CD4-positive, CD25-positive, alpha-beta regulatory T cell (primary cell): ENCODE data around the gene MEG3. TPM values are rescaled to one million over a fixed set of nuclear protein-coding genes. Genes with fewer than 3 reads are reported as not detected.
A peak's percentile ranks its signal among the peaks of the same experiment; 100 is the strongest.

Experiments used
- ATAC-seq, 2 donors: fragments of 150-1000 bp; cut with Tn5 transposase; one replicate each; pipeline ENCODE4 v1.10.0; 2021; ENCODE audit warnings: low read depth in 2 of 2, moderate number of reproducible peaks in 2 of 2, moderate library complexity in 1 of 2
- DNase-seq, 3 donors: peaks; one replicate each; pipeline versions ENCODE4 v3.0.0 to v3.0.0-alpha.2; 2012 to 2022; ENCODE audit warnings: mixed read lengths in 1 of 3
- H3K27ac ChIP-seq: one replicate; pipeline ENCODE4 v1.7.0; 2013; ENCODE audit warnings: mild to moderate bottlenecking, low read length; ENCODE audit not compliant: insufficient read depth, poor library complexity, severe bottlenecking
- H3K27me3 ChIP-seq: one replicate; pipeline ENCODE4 v1.7.0; 2013; ENCODE audit warnings: low read length; ENCODE audit not compliant: control insufficient read depth, insufficient read depth
- H3K36me3 ChIP-seq: one replicate; pipeline ENCODE4 v1.7.0; 2013; ENCODE audit warnings: mild to moderate bottlenecking, low read length, moderate library complexity; ENCODE audit not compliant: control insufficient read depth, insufficient read depth
- H3K4me1 ChIP-seq: 2 replicates; pipeline ENCODE4 v1.7.0; 2013; ENCODE audit warnings: mild to moderate bottlenecking, low read length; ENCODE audit not compliant: insufficient read depth, control insufficient read depth, poor library complexity, severe bottlenecking
- H3K4me3 ChIP-seq: one replicate; pipeline ENCODE4 v1.7.0; 2013; ENCODE audit warnings: low read depth, mild to moderate bottlenecking, low read length, moderate library complexity
- H3K9me3 ChIP-seq, 2 experiments: 1 replicate in 1 of 2; 2 replicates in 1 of 2; pipeline ENCODE4 v1.7.0; 2013; ENCODE audit warnings: low read length in 2 of 2, mild to moderate bottlenecking in 1 of 2, moderate library complexity in 1 of 2; ENCODE audit not compliant: control insufficient read depth in 2 of 2
- H3K27ac Mint-ChIP-seq, 3 donors: one replicate each; pipeline ENCODE4 v1.8.0; 2020 to 2022; ENCODE audit warnings: mild to moderate bottlenecking in 3 of 3, mixed read lengths in 3 of 3, moderate library complexity in 2 of 3
- H3K27me3 Mint-ChIP-seq: one replicate; pipeline ENCODE4 v1.8.0; 2022; ENCODE audit warnings: mild to moderate bottlenecking, mixed read lengths
- H3K36me3 Mint-ChIP-seq: one replicate; pipeline ENCODE4 v1.8.0; 2020; ENCODE audit warnings: mixed read lengths
- H3K4me1 Mint-ChIP-seq, 4 donors: one replicate each; pipeline ENCODE4 v1.8.0; 2020 to 2022; ENCODE audit warnings: mixed read lengths in 4 of 4, mild to moderate bottlenecking in 1 of 4
- H3K4me3 Mint-ChIP-seq, 4 donors: one replicate each; pipeline ENCODE4 v1.8.0; 2020 to 2022; ENCODE audit warnings: mild to moderate bottlenecking in 4 of 4, mixed read lengths in 4 of 4, moderate library complexity in 3 of 4
- H3K9me3 Mint-ChIP-seq, 7 donors: one replicate each; pipeline ENCODE4 v1.8.0; 2020 to 2022; ENCODE audit warnings: mixed read lengths in 7 of 7, mild to moderate bottlenecking in 3 of 7, moderate library complexity in 2 of 7
- polyA plus RNA-seq, 4 donors: library from polyadenylated mRNA; unstranded; fragments of 300-500 nt; fragmentation: Illumina TruSeq; gene quantifications; one replicate each; pipeline ENCODE4 v1.2.3, GENCODE V29; 2021
- total RNA-seq: library from RNA; stranded (reverse); gene quantifications from one replicate; pipeline ENCODE4 v1.2.3, GENCODE V29; 2022

The MEG3 gene
- total and polyA plus RNA-seq, 5 donors from 2014 or later = 0.10 TPM; not detected in 4

DNA sequence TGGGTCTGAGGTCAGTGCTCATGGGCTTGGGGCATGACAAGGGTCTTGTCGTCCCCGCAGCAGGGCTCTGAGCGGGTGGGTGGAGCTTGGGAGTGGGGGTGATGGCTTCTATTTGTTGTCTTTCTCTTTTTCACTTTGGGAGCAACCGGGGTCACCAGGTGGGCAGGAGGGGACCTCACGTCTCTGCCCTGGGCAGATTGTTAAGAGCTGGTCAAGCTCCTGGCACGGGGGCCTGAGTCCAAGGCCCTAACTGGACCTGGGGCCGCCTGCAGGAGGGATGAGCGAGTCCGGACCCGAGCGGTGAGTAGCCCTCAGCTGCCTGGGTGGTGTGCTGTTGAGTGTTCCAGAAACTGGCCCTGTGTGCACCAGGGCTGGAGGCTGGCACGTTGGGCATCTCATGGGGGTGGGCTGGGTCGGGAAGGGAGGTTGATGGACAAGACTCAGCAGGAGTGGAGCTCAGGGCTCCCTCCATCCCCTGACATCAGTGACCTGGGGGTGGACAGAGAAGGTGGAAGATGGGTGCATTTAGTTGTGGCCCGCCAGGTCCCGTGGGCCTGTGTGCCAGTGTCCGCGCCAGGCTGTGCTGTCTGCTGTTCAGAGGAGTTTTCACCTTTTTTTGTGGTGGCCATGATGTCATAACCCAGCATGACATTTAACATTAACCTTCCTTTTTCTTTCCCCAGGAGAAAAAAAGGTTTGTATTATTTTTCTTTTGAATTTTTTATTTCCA lies 50.1 kb downstream of the MEG3 start:
- peaks cover 0 to 3% (median 0%) of the 10 kb centered on the region in 7 donors for H3K9me3 Mint-ChIP-seq
- no peaks in the 10 kb centered on the region for H3K36me3 Mint-ChIP-seq
- Histone ChIP-seq H3K36me3 (no peaks in the 10 kb centered on the region), H3K4me3 (no peak overlapping the region), H3K27me3 (no peaks in the 10 kb centered on the region), H3K27ac (no peak overlapping the region), H3K4me1 (no peaks in the 10 kb centered on the region), H3K9me3 (no peaks in the 10 kb centered on the region)
- ATAC-seq (no peak), DNase-seq (no peak)
- H3K27me3 Mint-ChIP-seq = no peaks in the 10 kb centered on the region
- H3K4me3 Mint-ChIP-seq = no peak overlapping the region
- no peaks in the 10 kb centered on the region for H3K4me1 Mint-ChIP-seq
- H3K27ac Mint-ChIP-seq = no peak overlapping the region

DNA sequence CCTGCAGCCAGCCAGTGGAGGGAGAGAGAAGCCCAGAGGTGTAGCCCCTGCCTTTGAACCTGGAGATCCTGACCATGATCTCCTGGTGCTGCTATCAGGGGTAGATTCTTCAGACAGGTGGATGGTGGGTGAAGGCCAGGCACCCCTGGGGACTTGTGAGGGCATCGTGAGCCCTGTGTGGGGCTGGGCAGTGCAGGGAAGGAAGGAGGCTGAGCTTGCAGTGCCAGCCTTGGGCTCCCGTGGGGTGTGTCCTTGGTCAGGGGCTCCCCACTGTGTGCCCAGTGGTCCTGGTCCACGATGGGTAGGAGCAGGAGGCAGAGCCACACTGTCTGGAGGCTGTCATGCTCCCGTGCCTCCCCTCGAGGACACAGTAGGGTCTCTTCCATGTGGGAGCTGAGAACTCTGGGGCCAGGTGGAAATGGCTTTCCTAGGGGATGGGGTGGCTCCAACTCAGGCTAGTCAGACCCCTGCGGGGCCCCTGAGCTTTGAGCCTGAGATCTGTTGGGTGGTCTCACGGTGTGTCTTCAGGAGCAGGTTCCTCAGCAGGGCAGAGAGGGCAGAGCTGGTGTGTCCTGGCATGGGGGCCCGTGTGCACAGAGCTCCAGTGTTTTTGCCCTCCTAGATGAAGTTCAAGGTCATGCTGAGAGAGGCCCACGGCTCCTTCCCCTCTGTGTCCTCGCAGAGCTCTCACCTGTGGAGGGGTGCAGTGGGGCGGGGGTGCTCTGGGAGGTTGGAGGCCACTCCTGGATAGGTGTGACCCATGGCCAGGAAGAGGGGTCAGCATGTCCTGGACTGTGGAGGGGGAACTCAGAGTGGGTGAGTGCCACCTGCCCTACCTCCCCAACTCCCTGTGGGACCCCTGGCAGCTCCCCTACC lies 52.6 kb downstream of the MEG3 start:
- DNase-seq (no peak), ATAC-seq (no peak)

DNA sequence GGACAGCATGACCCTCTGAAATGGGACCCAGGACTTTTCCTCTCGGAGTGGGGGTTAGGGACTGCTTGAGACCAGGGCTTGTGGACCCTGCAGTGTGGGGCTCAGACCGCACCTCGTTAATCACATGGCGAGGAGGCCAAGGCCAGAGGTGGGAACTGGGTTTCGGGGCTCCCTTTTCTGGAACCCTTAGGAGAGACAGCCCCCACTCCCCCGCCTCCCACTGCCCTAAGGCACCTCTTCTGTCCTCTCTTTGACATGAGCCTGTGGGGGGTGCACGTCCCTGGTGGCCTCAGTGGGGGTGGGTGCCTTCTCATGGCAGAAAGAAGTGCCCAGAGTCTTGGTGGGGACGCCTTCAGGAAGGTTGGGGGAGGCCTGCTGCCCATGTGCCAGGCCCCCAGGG lies 53.3 kb downstream of the MEG3 start:
- H3K4me3 Mint-ChIP-seq = no peak overlapping the region
- peaks cover 0 to 4% (median 0%) of the 10 kb centered on the region in 7 donors for H3K9me3 Mint-ChIP-seq
- no peak overlapping the region for H3K27ac Mint-ChIP-seq
- no peak for ATAC-seq
- no peak overlapping the region for H3K4me3 ChIP-seq
- no peak for DNase-seq
- no peak overlapping the region for H3K27ac ChIP-seq
- no peaks in the 10 kb centered on the region for H3K9me3 ChIP-seq
- no peaks in the 10 kb centered on the region for H3K36me3 Mint-ChIP-seq
- no peaks in the 10 kb centered on the region for H3K36me3 ChIP-seq
- no peaks in the 10 kb centered on the region for H3K4me1 Mint-ChIP-seq
- no peaks in the 10 kb centered on the region for H3K27me3 ChIP-seq
- no peaks in the 10 kb centered on the region for H3K4me1 ChIP-seq
- no peaks in the 10 kb centered on the region for H3K27me3 Mint-ChIP-seq

More for the DNA sequence above, 52.6 kb downstream of the MEG3 start:
- Mint-ChIP-seq H3K4me3 (no peak overlapping the region), H3K9me3 (peaks cover 0 to 2% (median 0%) of the 10 kb centered on the region in 7 donors), H3K27me3 (no peaks in the 10 kb centered on the region), H3K36me3 (no peaks in the 10 kb centered on the region), H3K27ac (no peak overlapping the region), H3K4me1 (no peaks in the 10 kb centered on the region)
- no peaks in the 10 kb centered on the region for H3K36me3 ChIP-seq
- H3K27me3 ChIP-seq = no peaks in the 10 kb centered on the region
- no peaks in the 10 kb centered on the region for H3K9me3 ChIP-seq
- no peaks in the 10 kb centered on the region for H3K4me1 ChIP-seq
- no peak overlapping the region for H3K27ac ChIP-seq
- no peak overlapping the region for H3K4me3 ChIP-seq

DNA sequence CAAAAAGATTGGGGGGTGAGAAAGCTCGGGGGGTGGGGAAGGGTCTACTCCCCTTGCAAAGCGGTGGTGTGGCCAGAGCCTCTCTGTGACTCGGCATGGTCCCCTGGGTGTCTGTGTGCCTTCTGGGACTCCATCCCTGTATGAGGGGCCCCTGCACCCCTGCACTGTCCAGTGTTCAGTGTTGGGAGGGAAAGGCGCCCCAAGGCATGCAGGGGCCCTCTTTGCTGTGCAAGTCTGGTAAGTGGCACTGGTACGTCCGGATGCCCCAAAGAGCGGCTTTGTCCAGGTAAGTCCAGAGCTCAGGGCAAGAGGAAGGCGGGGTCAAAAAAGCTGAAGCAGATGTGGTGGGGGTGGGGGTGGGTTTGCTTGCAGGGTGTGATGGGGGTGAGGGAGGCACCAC lies 53.9 kb downstream of the MEG3 start:
- H3K27ac ChIP-seq = no peak overlapping the region
- H3K27ac Mint-ChIP-seq = peak overlapping the region in 1 of 3 donors; percentile 80
- H3K36me3 Mint-ChIP-seq = no peaks in the 10 kb centered on the region
- H3K4me3 Mint-ChIP-seq = no peak overlapping the region
- H3K27me3 Mint-ChIP-seq = no peaks in the 10 kb centered on the region
- ATAC-seq (no peak), DNase-seq (no peak)
- no peak overlapping the region for H3K4me3 ChIP-seq
- no peaks in the 10 kb centered on the region for H3K36me3 ChIP-seq
- H3K4me1 Mint-ChIP-seq = no peaks in the 10 kb centered on the region
- no peaks in the 10 kb centered on the region for H3K4me1 ChIP-seq
- no peaks in the 10 kb centered on the region for H3K9me3 ChIP-seq
- H3K27me3 ChIP-seq = no peaks in the 10 kb centered on the region
- H3K9me3 Mint-ChIP-seq = peaks cover 0 to 5% (median 0%) of the 10 kb centered on the region in 7 donors

DNA sequence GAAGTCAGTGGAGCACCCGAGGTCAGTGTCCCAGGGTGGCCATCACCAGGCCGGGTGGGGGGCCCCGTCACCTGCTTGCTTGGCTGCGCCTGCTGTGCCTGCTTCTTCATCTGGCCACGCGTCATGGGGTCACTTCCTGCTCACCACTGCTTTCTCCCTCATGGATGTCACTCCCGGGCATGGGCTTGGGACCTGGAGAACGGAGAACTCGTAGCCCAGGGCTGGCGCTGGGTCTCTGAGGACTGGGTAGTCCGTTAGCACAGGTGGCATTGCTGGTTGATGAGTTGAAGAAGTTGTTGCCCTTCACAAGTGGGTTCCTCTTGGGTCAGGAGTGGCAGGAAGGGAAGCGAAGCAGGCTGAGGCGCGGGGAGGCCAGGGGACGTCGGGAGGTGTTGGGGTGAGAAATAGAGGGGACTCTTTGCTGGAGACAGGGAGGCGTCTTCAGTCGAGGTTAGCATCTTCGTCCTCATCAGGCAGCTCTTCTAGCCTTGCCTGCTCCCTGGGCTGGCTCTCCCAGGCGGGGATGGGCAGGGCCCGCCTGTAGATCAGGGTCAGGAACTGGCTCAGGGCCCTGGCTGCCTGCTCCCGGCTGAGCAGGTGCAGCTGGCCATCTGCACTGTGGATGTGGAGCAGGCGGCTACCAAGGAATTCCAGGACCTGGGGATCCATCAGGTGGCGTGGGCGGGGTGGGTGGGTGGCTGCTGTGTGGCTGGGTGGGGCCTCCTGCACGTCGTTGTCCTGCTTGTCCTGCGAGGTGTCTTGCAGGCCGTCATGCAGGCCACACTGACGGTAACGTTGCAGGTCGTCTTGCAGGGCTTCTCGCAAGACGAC lies 54.6 kb downstream of the MEG3 start:
- Mint-ChIP-seq H3K9me3 (peaks cover 0 to 5% (median 0%) of the 10 kb centered on the region in 7 donors), H3K4me1 (no peaks in the 10 kb centered on the region), H3K4me3 (no peak overlapping the region), H3K36me3 (no peaks in the 10 kb centered on the region), H3K27me3 (no peaks in the 10 kb centered on the region), H3K27ac (peak overlapping the region in 1 of 3 donors; percentile 82)
- H3K36me3 ChIP-seq = no peaks in the 10 kb centered on the region
- no peaks in the 10 kb centered on the region for H3K9me3 ChIP-seq
- no peaks in the 10 kb centered on the region for H3K4me1 ChIP-seq
- no peak overlapping the region for H3K4me3 ChIP-seq
- no peaks in the 10 kb centered on the region for H3K27me3 ChIP-seq
- DNase-seq (no peak), ATAC-seq (no peak)
- no peak overlapping the region for H3K27ac ChIP-seq

DNA sequence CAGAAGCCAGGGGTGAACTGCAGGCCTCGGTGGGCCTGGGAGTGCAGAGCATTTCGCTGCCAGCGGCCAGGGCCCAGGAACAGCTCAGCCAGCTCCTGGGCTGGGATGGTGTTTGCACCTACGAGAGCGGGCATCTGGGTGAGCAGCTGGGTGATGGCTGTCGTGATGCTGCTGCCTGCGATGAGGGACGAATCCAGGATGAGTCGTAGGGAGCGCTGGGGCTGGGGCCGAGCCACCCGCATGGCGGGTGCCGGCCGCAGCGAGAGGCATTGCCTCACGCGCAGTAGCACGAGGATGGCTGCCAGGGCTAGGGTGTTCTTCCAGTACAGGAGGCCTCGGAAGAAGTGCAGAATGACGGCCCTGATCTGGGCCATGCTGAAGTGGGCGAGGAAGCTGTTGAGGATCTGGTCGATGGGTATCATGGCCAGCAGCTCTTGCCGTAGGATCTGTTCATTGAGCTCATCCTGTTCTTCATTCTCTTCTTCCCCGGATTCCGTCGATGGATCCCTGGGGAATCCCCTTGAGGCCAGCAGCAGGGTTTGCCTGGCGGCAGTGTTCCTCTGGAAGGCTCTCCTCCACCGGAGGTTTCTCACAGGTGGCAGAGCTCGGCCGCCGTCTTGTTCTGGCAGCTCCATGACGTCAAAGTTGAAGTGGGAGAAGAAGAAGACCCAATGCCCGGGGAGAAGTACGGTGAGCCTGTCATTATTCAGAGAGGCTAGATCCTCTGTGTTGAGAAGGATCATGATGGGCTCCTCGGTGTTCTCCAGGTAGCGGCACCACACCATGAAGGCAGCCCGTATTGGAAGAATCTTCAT lies 55.5 kb downstream of the MEG3 start:
- no peaks in the 10 kb centered on the region for H3K27me3 ChIP-seq
- H3K4me1 Mint-ChIP-seq = no peaks in the 10 kb centered on the region
- ATAC-seq (no peak), DNase-seq (no peak)
- no peaks in the 10 kb centered on the region for H3K27me3 Mint-ChIP-seq
- no peaks in the 10 kb centered on the region for H3K4me1 ChIP-seq
- H3K9me3 ChIP-seq = no peaks in the 10 kb centered on the region
- H3K36me3 ChIP-seq = no peaks in the 10 kb centered on the region
- no peak overlapping the region for H3K27ac ChIP-seq
- H3K36me3 Mint-ChIP-seq = no peaks in the 10 kb centered on the region
- no peak overlapping the region for H3K4me3 Mint-ChIP-seq
- peaks cover 0 to 5% (median 0%) of the 10 kb centered on the region in 7 donors for H3K9me3 Mint-ChIP-seq
- no peak overlapping the region for H3K4me3 ChIP-seq
- no peak overlapping the region for H3K27ac Mint-ChIP-seq
